Spinal cord (tissue), 10 donors: ENCODE measurements around the gene USP2. TPM values are rescaled to one million over a fixed set of nuclear protein-coding genes. Genes with fewer than 3 reads are reported as not detected.

Experiments
- DNase-seq, 6 donors: peaks; one replicate each; pipeline versions ENCODE4 v3.0.0 to v3.0.0-alpha.2; 2013 to 2015; ENCODE audit warnings: low spot score in 6 of 6, low read depth in 4 of 6
- H3K27ac ChIP-seq: one replicate; pipeline ENCODE4 v1.5.1; 2013; ENCODE audit warnings: low read depth, low read length, control low read depth
- H3K27me3 ChIP-seq: one replicate; pipeline ENCODE4 v1.6.1; 2013; ENCODE audit warnings: low read length; ENCODE audit not compliant: control insufficient read depth, insufficient read depth
- H3K36me3 ChIP-seq: one replicate; pipeline ENCODE4 v1.6.1; 2013; ENCODE audit warnings: low read length; ENCODE audit not compliant: control insufficient read depth, insufficient read depth
- H3K4me1 ChIP-seq: one replicate; pipeline ENCODE4 v1.6.1; 2013; ENCODE audit warnings: low read length; ENCODE audit not compliant: control insufficient read depth, insufficient read depth
- H3K4me3 ChIP-seq: one replicate; pipeline ENCODE4 v1.5.1; 2013; ENCODE audit warnings: low read depth, low read length, control low read depth
- H3K9me3 ChIP-seq: one replicate; pipeline ENCODE4 v1.6.1; 2013; ENCODE audit warnings: low read length; ENCODE audit not compliant: control insufficient read depth, insufficient read depth
- WGBS: methylation state at CpG from one replicate; pipeline ENCODE4 v1.1.5; 2013; ENCODE audit warnings: missing lambda C conversion rate; ENCODE audit not compliant: insufficient coverage; 5-methylcytosine and 5-hydroxymethylcytosine counted together
- polyA plus RNA-seq, 2 donors: library from polyadenylated mRNA; unstranded; fragments of 120-200 nt; gene quantifications; one replicate each; pipeline ENCODE4 v1.2.1, GENCODE V29; 2013; ENCODE audit not compliant: insufficient read length in 2 of 2
- small RNA-seq: library from RNA; depleted of rRNA; stranded (forward); fragments of <200 nt; gene quantifications from one replicate; pipeline ENCODE3, GENCODE V24; 2014; ENCODE audit warnings: low replicate concordance
- total RNA-seq, 2 donors: library from RNA; depleted of rRNA in 1 of 2; stranded (reverse); fragments of 120-200 nt in 1 of 2; fragments of >200 nt in 1 of 2; gene quantifications; one replicate each; pipeline versions ENCODE4 v1.2.3 to v1.2.4, GENCODE V29; 2013 to 2014
- donor health status: healthy.

Gene USP2
- total and polyA plus RNA-seq, 4 donors = 3.0 to 13.8 (median 8.2) TPM

- whole genome bisulfite sequencing = 87% methylated on average over 20 of the region's 20 CpGs
- H3K4me1 ChIP-seq = peaks cover 22% of the 10 kb centered on the region
- no peaks in the 10 kb centered on the region for H3K9me3 ChIP-seq
- no peak overlapping the region for H3K4me3 ChIP-seq
- H3K27ac ChIP-seq = no peak overlapping the region
- no peak for DNase-seq
- H3K27me3 ChIP-seq = peaks cover 10% of the 10 kb centered on the region
- peaks cover 65% of the 10 kb centered on the region for H3K36me3 ChIP-seq
These were observed 70.8 kb downstream of the USP2 start for GRCh38 chr11:119310682-119311052.

GRCh38 chr11:119309953-119310681, 71.4 kb downstream of the USP2 start:
- Histone ChIP-seq H3K27ac (no peak overlapping the region), H3K36me3 (peaks cover 68% of the 10 kb centered on the region), H3K4me1 (peaks cover 17% of the 10 kb centered on the region), H3K9me3 (no peaks in the 10 kb centered on the region), H3K4me3 (no peak overlapping the region), H3K27me3 (peaks cover 4% of the 10 kb centered on the region)
- no peak for DNase-seq
- WGBS = 72% methylated on average over 10 of the region's 17 CpGs

GRCh38 chr11:119309411-119309810, 72.1 kb downstream of the USP2 start:
- DNase-seq = no peak
- peaks cover 67% of the 10 kb centered on the region for H3K36me3 ChIP-seq

GRCh38 chr11:119307974-119308373, 73.5 kb downstream of the USP2 start:
- peaks cover 64% of the 10 kb centered on the region for H3K36me3 ChIP-seq
- H3K27ac ChIP-seq = no peak overlapping the region
- DNase-seq = no peak

More at GRCh38 chr11:119309411-119309810, 72.1 kb downstream of the USP2 start:
- H3K27ac ChIP-seq = no peak overlapping the region
- 95% methylated on average over 8 of the region's 11 CpGs for WGBS
- no peaks in the 10 kb centered on the region for H3K27me3 ChIP-seq
- H3K9me3 ChIP-seq = no peaks in the 10 kb centered on the region
- H3K4me3 ChIP-seq = no peak overlapping the region
- peaks cover 10% of the 10 kb centered on the region for H3K4me1 ChIP-seq

GRCh38 chr11:119307219-119307618, 74.3 kb downstream of the USP2 start:
- Histone ChIP-seq H3K27me3 (no peaks in the 10 kb centered on the region), H3K4me1 (peaks cover 5% of the 10 kb centered on the region), H3K27ac (no peak overlapping the region), H3K4me3 (no peak overlapping the region), H3K9me3 (no peaks in the 10 kb centered on the region), H3K36me3 (peaks cover 61% of the 10 kb centered on the region)
- no CpG with 5 or more reads among the region's 1 CpG for WGBS
- DNase-seq = peak in 1 of 6 donors; percentile 18

More at GRCh38 chr11:119307974-119308373, 73.5 kb downstream of the USP2 start:
- H3K27me3 ChIP-seq = no peaks in the 10 kb centered on the region
- no peaks in the 10 kb centered on the region for H3K9me3 ChIP-seq
- WGBS = 84% methylated on average over 5 of the region's 5 CpGs
- no peak overlapping the region for H3K4me3 ChIP-seq
- H3K4me1 ChIP-seq = peaks cover 5% of the 10 kb centered on the region

GRCh38 chr11:119306373-119306890, 75.1 kb downstream of the USP2 start:
- H3K4me1 ChIP-seq = peaks cover 5% of the 10 kb centered on the region
- H3K36me3 ChIP-seq = peaks cover 53% of the 10 kb centered on the region
- H3K4me3 ChIP-seq = no peak overlapping the region
- no peaks in the 10 kb centered on the region for H3K9me3 ChIP-seq
- H3K27ac ChIP-seq = no peak overlapping the region
- no peak for DNase-seq
- H3K27me3 ChIP-seq = no peaks in the 10 kb centered on the region
- 82% methylated on average over 4 of the region's 5 CpGs for WGBS

- H3K27me3 ChIP-seq = no peaks in the 10 kb centered on the region
- no peak overlapping the region for H3K4me3 ChIP-seq
- DNase-seq = no peak
- peaks cover 5% of the 10 kb centered on the region for H3K4me1 ChIP-seq
- 90% methylated on average over 6 of the region's 7 CpGs for WGBS
- no peak overlapping the region for H3K27ac ChIP-seq
- H3K9me3 ChIP-seq = no peaks in the 10 kb centered on the region
- peaks cover 47% of the 10 kb centered on the region for H3K36me3 ChIP-seq
These were observed 75.7 kb downstream of the USP2 start for GRCh38 chr11:119305556-119306372.

Small RNAs within 50 kb of the gene (small RNA-seq; reads per million reads assigned to genes)
- gene AP003396.4 (not detected), gene RF01225 (not detected)

Other genes with a start within 250 kb of the USP2 start
- gene ABCG4, start 232.6 kb downstream of the USP2 start, total RNA-seq = 1 to 10 TPM; 2.1 to 5.6 TPM
- gene ABCG4, start 232.6 kb downstream of the USP2 start, polyA plus RNA-seq = 10 to 100 TPM; 11.8 to 16.9 TPM
- 10 to 100 TPM in 1 of 2 donors, 1 to 10 TPM in 1; 8.9 to 15.6 TPM for gene NLRX1, start 213.0 kb downstream of the USP2 start, total RNA-seq
- gene NLRX1, start 213.0 kb downstream of the USP2 start, polyA plus RNA-seq = 10 to 100 TPM in 1 of 2 donors, 1 to 10 TPM in 1; 9.5 to 10.2 TPM
- gene NHERF4, start 196.2 kb downstream of the USP2 start, total RNA-seq = under 1 TPM in 1 of 2 donors, not detected in 1; 0.28 TPM
- 1 to 10 TPM in 1 of 2 donors, under 1 TPM in 1; 0.29 to 1.1 TPM for gene NHERF4, start 196.2 kb downstream of the USP2 start, polyA plus RNA-seq
- 10 to 100 TPM; 13.4 to 19.2 TPM for gene CBL, start 175.4 kb downstream of the USP2 start, total RNA-seq
- gene CBL, start 175.4 kb downstream of the USP2 start, polyA plus RNA-seq = 10 to 100 TPM; 25.3 to 37.4 TPM
- gene MCAM, start 64.6 kb downstream of the USP2 start, total RNA-seq = 100 to 1,000 TPM in 1 of 2 donors, 10 to 100 TPM in 1; 99.4 to 108 TPM
- gene MCAM, start 64.6 kb downstream of the USP2 start, polyA plus RNA-seq = 100 to 1,000 TPM in 1 of 2 donors, 10 to 100 TPM in 1; 79.6 to 106 TPM
- gene RNF26, start 47.2 kb downstream of the USP2 start, total RNA-seq = 1 to 10 TPM; 5.2 to 6.6 TPM
- 10 to 100 TPM; 27.0 to 27.1 TPM for gene RNF26, start 47.2 kb downstream of the USP2 start, polyA plus RNA-seq
- 10 to 100 TPM; 13.4 to 63.1 TPM for gene C1QTNF5, start 40.8 kb downstream of the USP2 start, total RNA-seq
- gene C1QTNF5, start 40.8 kb downstream of the USP2 start, polyA plus RNA-seq = 10 to 100 TPM; 39.7 to 42.1 TPM
- 1 to 10 TPM in 1 of 2 donors, not detected in 1; 3.9 TPM for gene MFRP, start 35.0 kb downstream of the USP2 start, total RNA-seq
- under 1 TPM; 0.09 to 0.22 TPM for gene MFRP, start 35.0 kb downstream of the USP2 start, polyA plus RNA-seq
- gene THY1, start 41.5 kb upstream of the USP2 start, total RNA-seq = 100 to 1,000 TPM in 1 of 2 donors, 10 to 100 TPM in 1; 70.0 to 112 TPM
- gene THY1, start 41.5 kb upstream of the USP2 start, polyA plus RNA-seq = 100 to 1,000 TPM; 225 to 269 TPM